Endodermal cell (in vitro differentiated cells): ENCODE measurements around the gene CRTC1. TPM values are rescaled to one million over a fixed set of nuclear protein-coding genes. Genes with fewer than 3 reads are reported as not detected.
"Not testable (repeated sequence)": the region's sequence is repeated elsewhere in the genome, so short reads cannot be mapped to it uniquely, and the experiment has no call there.

Experiments
- DNase-seq: peaks from one replicate; pipeline ENCODE4 v3.0.0-alpha.2; 2017
- H3K27ac ChIP-seq: 2 replicates; pipeline ENCODE4 v1.5.1; 2013; ENCODE audit warnings: mild to moderate bottlenecking, low read depth, low read length, moderate library complexity
- H3K27me3 ChIP-seq: 2 replicates; pipeline ENCODE4 v1.6.1; 2013; ENCODE audit warnings: mild to moderate bottlenecking, low read length, moderate library complexity; ENCODE audit not compliant: insufficient read depth, control insufficient read depth, poor library complexity, severe bottlenecking
- H3K36me3 ChIP-seq: 2 replicates; pipeline ENCODE4 v1.7.0; 2013; ENCODE audit warnings: mild to moderate bottlenecking, low read length, moderate library complexity; ENCODE audit not compliant: control insufficient read depth, insufficient read depth
- H3K4me1 ChIP-seq: one replicate; pipeline ENCODE4 v1.7.0; 2013; ENCODE audit warnings: low read length; ENCODE audit not compliant: control insufficient read depth, insufficient read depth
- H3K4me3 ChIP-seq: 2 replicates; pipeline ENCODE4 v1.5.1; 2013; ENCODE audit warnings: mild to moderate bottlenecking, low read length, moderate library complexity
- H3K9ac ChIP-seq: 2 replicates; pipeline ENCODE4 v1.6.1; 2013; ENCODE audit warnings: mild to moderate bottlenecking, low read length, moderate library complexity; ENCODE audit not compliant: poor library complexity, severe bottlenecking; ENCODE audit errors: extremely low read depth
- H3K9me3 ChIP-seq: 2 replicates; pipeline ENCODE4 v1.6.1; 2013; ENCODE audit warnings: mild to moderate bottlenecking, low read length, moderate library complexity; ENCODE audit not compliant: control insufficient read depth
- H3K27ac Mint-ChIP-seq: 2 replicates; pipeline ENCODE4 v1.8.0; 2020; ENCODE audit warnings: mixed read lengths
- H3K27me3 Mint-ChIP-seq: 2 replicates; pipeline ENCODE4 v1.8.0; 2021; ENCODE audit warnings: mild to moderate bottlenecking, mixed read lengths; ENCODE audit not compliant: insufficient read depth
- H3K36me3 Mint-ChIP-seq: 2 replicates; pipeline ENCODE4 v1.8.0; 2020; ENCODE audit warnings: low read depth, mixed read lengths
- H3K4me1 Mint-ChIP-seq: 2 replicates; pipeline ENCODE4 v1.8.0; 2020; ENCODE audit warnings: mixed read lengths
- H3K4me3 Mint-ChIP-seq: 2 replicates; pipeline ENCODE4 v1.8.0; 2020; ENCODE audit warnings: mild to moderate bottlenecking, moderate library complexity, mixed read lengths
- H3K9me3 Mint-ChIP-seq: 2 replicates; pipeline ENCODE4 v1.8.0; 2020; ENCODE audit warnings: mild to moderate bottlenecking, mixed read lengths
- WGBS, 2 experiments: methylation state at CpG; one replicate each; pipeline versions ENCODE4 v1.1.5 to v1.1.7; 2013; ENCODE audit warnings: missing lambda C conversion rate in 2 of 2, mixed read lengths in 1 of 2; ENCODE audit not compliant: insufficient coverage in 1 of 2, insufficient read length in 1 of 2; 5-methylcytosine and 5-hydroxymethylcytosine counted together
- total RNA-seq, 2 donors: library from RNA; stranded (reverse); fragmentation: NEBNext Ultra II Directional in 1 of 2; extraction: Animal tissue kit (Norgen Biotek cat#: 25700) in 1 of 2; gene quantifications; 2 replicates in 1 of 2; 3 replicates in 1 of 2; pipeline ENCODE4 v1.2.1, GENCODE V29; 2021
- TF ChIP-seq, protein P1 (sequence below): fragments of 200-600 bp; sonication (generic); conservative IDR thresholded peaks from 2 replicates; pipeline ENCODE4 v1.5.0; 2021; ENCODE audit warnings: antibody characterized with exemption, mild to moderate bottlenecking

Gene CRTC1
- total RNA-seq, 2 donors from 2014 or later, result 26.6 to 29.7 TPM

DNA sequence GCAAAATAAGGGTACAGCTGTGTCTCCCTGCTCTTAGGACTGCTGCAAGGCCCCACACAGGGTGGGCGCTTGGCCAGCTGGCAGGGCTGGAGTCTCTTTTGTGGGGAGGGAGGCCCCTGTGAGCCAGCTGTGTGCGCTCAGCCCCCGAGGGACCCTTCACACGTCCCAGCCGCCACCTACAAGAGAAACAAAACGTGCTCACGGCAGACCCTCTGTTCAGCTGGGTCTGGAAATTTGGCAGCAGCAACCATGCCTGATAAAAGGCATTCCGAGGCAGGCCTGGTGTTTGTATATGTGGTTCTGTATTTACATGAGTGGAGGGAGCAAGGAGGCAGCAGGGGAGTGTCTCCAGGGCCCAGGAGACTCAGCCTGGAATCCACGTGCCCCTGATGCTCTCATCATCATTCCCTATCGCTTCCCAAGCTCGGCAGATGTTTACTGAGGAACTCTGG lies 49.7 kb downstream of the CRTC1 start:
- DNase-seq, result no peak
- no peaks in the 10 kb centered on the region for H3K36me3 ChIP-seq
- Mint-ChIP-seq H3K9me3 (no peaks in the 10 kb centered on the region), H3K27me3 (no peaks in the 10 kb centered on the region), H3K27ac (peak overlapping the region; percentile 38), H3K36me3 (peaks cover 3% of the 10 kb centered on the region), H3K4me1 (peaks cover 37% of the 10 kb centered on the region), H3K4me3 (no peak overlapping the region)
- no peaks in the 10 kb centered on the region for H3K9me3 ChIP-seq
- H3K4me1 ChIP-seq, result peaks cover 19% of the 10 kb centered on the region
- H3K27me3 ChIP-seq, result no peaks in the 10 kb centered on the region
- no peak overlapping the region for H3K4me3 ChIP-seq
- H3K27ac ChIP-seq, result no peak overlapping the region
- H3K9ac ChIP-seq, result no peak overlapping the region
- TF ChIP-seq, protein P1, sequence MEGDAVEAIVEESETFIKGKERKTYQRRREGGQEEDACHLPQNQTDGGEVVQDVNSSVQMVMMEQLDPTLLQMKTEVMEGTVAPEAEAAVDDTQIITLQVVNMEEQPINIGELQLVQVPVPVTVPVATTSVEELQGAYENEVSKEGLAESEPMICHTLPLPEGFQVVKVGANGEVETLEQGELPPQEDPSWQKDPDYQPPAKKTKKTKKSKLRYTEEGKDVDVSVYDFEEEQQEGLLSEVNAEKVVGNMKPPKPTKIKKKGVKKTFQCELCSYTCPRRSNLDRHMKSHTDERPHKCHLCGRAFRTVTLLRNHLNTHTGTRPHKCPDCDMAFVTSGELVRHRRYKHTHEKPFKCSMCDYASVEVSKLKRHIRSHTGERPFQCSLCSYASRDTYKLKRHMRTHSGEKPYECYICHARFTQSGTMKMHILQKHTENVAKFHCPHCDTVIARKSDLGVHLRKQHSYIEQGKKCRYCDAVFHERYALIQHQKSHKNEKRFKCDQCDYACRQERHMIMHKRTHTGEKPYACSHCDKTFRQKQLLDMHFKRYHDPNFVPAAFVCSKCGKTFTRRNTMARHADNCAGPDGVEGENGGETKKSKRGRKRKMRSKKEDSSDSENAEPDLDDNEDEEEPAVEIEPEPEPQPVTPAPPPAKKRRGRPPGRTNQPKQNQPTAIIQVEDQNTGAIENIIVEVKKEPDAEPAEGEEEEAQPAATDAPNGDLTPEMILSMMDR, result no peak
- 88 to 90% methylated on average over 10 to 11 of the region's 11 CpGs for WGBS, 2 experiments

DNA sequence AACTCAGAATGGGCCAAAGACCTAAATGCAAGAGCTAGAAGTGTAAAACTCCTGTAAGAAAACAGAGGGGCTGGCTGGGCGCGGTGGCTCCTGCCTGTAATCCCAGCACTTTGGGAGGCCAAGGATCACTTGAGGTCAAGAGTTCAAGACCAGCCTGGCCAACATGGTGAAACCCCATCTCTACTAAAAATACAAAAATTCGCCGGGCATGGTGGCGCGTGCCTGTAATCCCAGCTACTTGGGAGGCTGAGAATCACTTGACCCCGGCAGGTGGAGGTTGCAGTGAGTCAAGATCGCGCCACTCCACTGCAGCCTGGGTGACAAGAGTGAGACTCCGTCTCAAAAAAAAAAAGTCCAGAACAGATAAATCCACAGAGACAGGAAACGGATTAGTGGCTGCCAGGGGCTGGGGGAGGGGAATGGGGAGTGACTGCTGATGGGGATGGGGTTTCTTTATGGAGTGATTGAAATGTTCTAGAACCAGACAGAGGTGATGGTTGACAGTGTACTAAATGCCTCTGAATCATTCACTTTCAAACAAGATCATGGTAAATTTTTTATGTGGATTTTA lies 50.4 kb downstream of the CRTC1 start:
- not testable (repeated sequence) for H3K36me3 ChIP-seq, DNase-seq, H3K36me3 Mint-ChIP-seq, H3K4me3 Mint-ChIP-seq, H3K4me3 ChIP-seq, H3K27me3 ChIP-seq, H3K27me3 Mint-ChIP-seq, H3K9me3 Mint-ChIP-seq, H3K9me3 ChIP-seq, H3K9ac ChIP-seq, H3K27ac ChIP-seq
- peak overlapping the region; percentile 38 for H3K27ac Mint-ChIP-seq
- peaks cover 19% of the 10 kb centered on the region for H3K4me1 ChIP-seq
- WGBS, 2 experiments, result 96 to 98% methylated on average over 7 to 11 of the region's 11 CpGs
- peaks cover 44% of the 10 kb centered on the region for H3K4me1 Mint-ChIP-seq

DNA sequence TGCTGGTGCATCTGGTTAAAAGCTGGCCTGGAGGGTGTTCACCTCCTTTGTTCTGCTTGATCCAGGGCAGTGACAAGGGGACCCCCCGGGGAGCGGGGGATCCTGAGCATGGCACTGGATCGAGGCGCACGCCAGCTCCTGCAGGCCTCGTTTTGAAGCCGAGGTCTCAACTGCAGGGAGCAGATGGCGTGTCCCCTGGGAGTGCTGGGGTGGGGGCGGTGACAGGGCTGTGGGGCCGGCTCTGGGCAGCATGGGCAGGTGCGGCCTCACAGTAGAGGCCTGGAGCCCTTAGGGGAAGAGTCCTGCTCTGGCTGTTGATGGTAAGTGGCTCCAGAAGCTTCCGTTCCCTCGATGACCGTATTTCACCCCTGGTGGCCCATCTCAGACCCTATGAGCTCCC lies 51.8 kb downstream of the CRTC1 start:
- no peak overlapping the region for H3K27ac Mint-ChIP-seq
- no peaks in the 10 kb centered on the region for H3K27me3 ChIP-seq
- H3K36me3 ChIP-seq, result no peaks in the 10 kb centered on the region
- TF ChIP-seq, protein P1, result no peak
- no peak overlapping the region for H3K4me3 ChIP-seq
- no peaks in the 10 kb centered on the region for H3K9me3 Mint-ChIP-seq
- WGBS, 2 experiments, result 95 to 97% methylated on average over 5 to 14 of the region's 14 CpGs
- peaks cover 54% of the 10 kb centered on the region for H3K4me1 Mint-ChIP-seq
- no peak overlapping the region for H3K9ac ChIP-seq
- peaks cover 33% of the 10 kb centered on the region for H3K4me1 ChIP-seq
- peak; percentile 37 for DNase-seq
- H3K27ac ChIP-seq, result peak overlapping the region; percentile 85
- H3K4me3 Mint-ChIP-seq, result no peak overlapping the region
- no peaks in the 10 kb centered on the region for H3K27me3 Mint-ChIP-seq
- no peaks in the 10 kb centered on the region for H3K9me3 ChIP-seq
- peaks cover 3% of the 10 kb centered on the region for H3K36me3 Mint-ChIP-seq

DNA sequence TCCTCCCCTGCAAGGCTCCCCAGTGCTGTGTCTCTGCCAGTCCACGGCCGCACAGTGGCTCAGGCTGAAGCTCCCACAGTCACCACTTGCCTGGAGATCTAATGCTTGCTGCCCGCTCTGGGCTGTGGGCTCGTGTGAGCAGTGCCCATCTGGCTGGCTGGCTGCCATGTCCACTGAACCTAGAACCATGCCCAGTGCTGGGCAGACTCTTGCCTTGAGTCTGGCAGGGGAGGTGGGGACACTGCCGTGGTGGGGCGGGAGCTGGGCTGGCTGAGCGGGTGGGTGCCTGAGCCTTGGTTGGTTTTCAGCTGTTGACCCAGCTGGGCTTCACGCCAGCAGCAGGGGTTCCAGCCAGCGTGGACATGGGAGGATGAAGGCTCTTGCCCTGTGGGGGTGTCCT lies 52.3 kb downstream of the CRTC1 start:
- WGBS, 2 experiments, result 87 to 97% methylated on average over 6 to 9 of the region's 9 CpGs
- Histone ChIP-seq H3K4me1 (peaks cover 34% of the 10 kb centered on the region), H3K27me3 (no peaks in the 10 kb centered on the region), H3K4me3 (no peak overlapping the region), H3K27ac (peak overlapping the region; percentile 53), H3K9me3 (no peaks in the 10 kb centered on the region), H3K36me3 (no peaks in the 10 kb centered on the region), H3K9ac (no peak overlapping the region)
- Mint-ChIP-seq H3K4me1 (peaks cover 57% of the 10 kb centered on the region), H3K4me3 (no peak overlapping the region), H3K36me3 (peaks cover 3% of the 10 kb centered on the region), H3K27ac (no peak overlapping the region), H3K27me3 (no peaks in the 10 kb centered on the region), H3K9me3 (no peaks in the 10 kb centered on the region)
- TF ChIP-seq, protein P1, result no peak
- DNase-seq, result peak; percentile 44
